Thyroid gland (tissue), 4 donors: ENCODE data around the gene DUSP10.

Source experiments
- CTCF ChIP-seq, 6 experiments: fragments of 200-600 bp in 3 of 6; fragments of 450-650 bp in 3 of 6; sonication (generic) in 3 of 6; IDR thresholded peaks; one replicate each; pipeline ENCODE4 v1.5.1; 2016 to 2019; ENCODE audit warnings: antibody characterized with exemption in 6 of 6, mild to moderate bottlenecking in 2 of 6, inconsistent platforms in 1 of 6, moderate library complexity in 1 of 6
- POLR2A ChIP-seq, 2 donors: fragments of 450-650 bp; IDR thresholded peaks; one replicate each; pipeline ENCODE4 v1.6.1; 2017; ENCODE audit warnings: antibody characterized with exemption in 2 of 2, mild to moderate bottlenecking in 2 of 2, moderate library complexity in 1 of 2

GRCh38 chr1:221778125-221778524 lies 36.2 kb upstream of the DUSP10 start:
- TF ChIP-seq CTCF (IDR thresholded peaks at IDR 0.05), result no peak
- TF ChIP-seq POLR2A (IDR thresholded peaks at IDR 0.05), result no peak
